H1 (cell line): ENCODE data around the gene LARP4B. TPM values are rescaled to one million over a fixed set of nuclear protein-coding genes. Genes with fewer than 3 reads are reported as not detected.

ENCODE experiments used
- CTCF ChIA-PET: fragments of 300-600 bp; sonication (Branson Sonifier 250); formaldehyde crosslinking; loops from one replicate; lab custom pipeline; 2021; ENCODE audit not compliant: partially characterized antibody; lab: Charles Lee
- POLR2A ChIA-PET: fragments of 300-600 bp; sonication (Branson Sonifier 250); formaldehyde crosslinking; loops from one replicate; lab custom pipeline; 2021; ENCODE audit warnings: inconsistent platforms; ENCODE audit not compliant: partially characterized antibody; lab: Charles Lee
- DNase-seq, 2 experiments: peaks; one replicate each; pipeline versions ENCODE4 v3.0.0 to v3.0.0-alpha.2; 2010 to 2022; ENCODE audit warnings: low spot score in 2 of 2, low read depth in 1 of 2, mixed read lengths in 1 of 2
- FAIRE-seq: peaks from 2 replicates; lab custom pipeline; 2011; peaks lifted over from hg19 to GRCh38; lab: Jason Lieb, UNC
- H2AFZ ChIP-seq: 2 replicates; pipeline ENCODE4 v1.8.1; 2012; ENCODE audit warnings: low read length, inconsistent platforms
- H2AK5ac ChIP-seq: 2 replicates; pipeline ENCODE4 v1.6.1; 2013; ENCODE audit warnings: low read depth, low read length
- H2BK120ac ChIP-seq: replicated peaks from 2 replicates; pipeline ENCODE3; 2013; ENCODE audit warnings: low read depth, low read length, inconsistent platforms
- H2BK12ac ChIP-seq: 2 replicates; pipeline ENCODE4 v1.6.1; 2013; ENCODE audit warnings: low read depth, low read length
- H2BK15ac ChIP-seq: 2 replicates; pipeline ENCODE4 v1.6.1; 2013; ENCODE audit warnings: low read length
- H2BK20ac ChIP-seq: 2 replicates; pipeline ENCODE4 v1.6.1; 2013; ENCODE audit warnings: low read length
- H2BK5ac ChIP-seq: 2 replicates; pipeline ENCODE4 v1.6.1; 2013; ENCODE audit warnings: low read depth, low read length
- H3K14ac ChIP-seq: 2 replicates; pipeline ENCODE4 v1.6.1; 2013; ENCODE audit warnings: inconsistent platforms; ENCODE audit not compliant: insufficient read length
- H3K18ac ChIP-seq: 2 replicates; pipeline ENCODE4 v1.6.1; 2013; ENCODE audit warnings: low read length; ENCODE audit errors: extremely low read depth
- H3K23ac ChIP-seq: 2 replicates; pipeline ENCODE4 v1.6.1; 2013; ENCODE audit warnings: inconsistent platforms; ENCODE audit not compliant: insufficient read length
- H3K23me2 ChIP-seq: 2 replicates; pipeline ENCODE4 v1.6.1; 2013; ENCODE audit warnings: low read depth, low read length
- H3K27ac ChIP-seq: 2 replicates; pipeline ENCODE4 v1.6.1; 2011; ENCODE audit warnings: low read depth, low read length, inconsistent platforms
- H3K27me3 ChIP-seq, 4 experiments: replicated peaks in 1 of 4; 1 replicate in 1 of 4; 2 replicates in 3 of 4; pipeline versions ENCODE4 v1.6.1 to v1.8.1; 2011 to 2013; ENCODE audit warnings: low read length in 3 of 4, mild to moderate bottlenecking in 3 of 4, inconsistent platforms in 2 of 4, mixed read lengths in 2 of 4, moderate library complexity in 1 of 4; ENCODE audit not compliant: control insufficient read depth in 3 of 4, insufficient read depth in 3 of 4; ENCODE audit errors: extremely low read depth in 1 of 4
- H3K36me3 ChIP-seq, 4 experiments: 2 replicates each; pipeline versions ENCODE4 v1.6.1 to v1.8.1; 2011 to 2013; ENCODE audit warnings: mild to moderate bottlenecking in 4 of 4, low read length in 3 of 4, moderate library complexity in 2 of 4, control low read depth in 1 of 4, inconsistent platforms in 1 of 4; ENCODE audit not compliant: insufficient read depth in 4 of 4, control insufficient read depth in 2 of 4
- H3K4ac ChIP-seq: replicated peaks from 2 replicates; pipeline ENCODE3; 2013; ENCODE audit warnings: low read length, low read depth, mixed read lengths, inconsistent platforms; ENCODE audit not compliant: insufficient read length
- H3K4me1 ChIP-seq, 4 experiments: replicated peaks in 1 of 4; 1 replicate in 1 of 4; 2 replicates in 3 of 4; pipeline versions ENCODE4 v1.6.1 to v1.8.1; 2011 to 2013; ENCODE audit warnings: low read length in 3 of 4, inconsistent platforms in 2 of 4, mixed read lengths in 1 of 4; ENCODE audit not compliant: insufficient read depth in 4 of 4, control insufficient read depth in 3 of 4
- H3K4me2 ChIP-seq, 2 experiments: 2 replicates each; pipeline versions ENCODE4 v1.6.1 to v1.8.1; 2011 to 2013; ENCODE audit warnings: low read depth in 2 of 2, low read length in 2 of 2, control low read depth in 1 of 2, inconsistent platforms in 1 of 2, mild to moderate bottlenecking in 1 of 2; ENCODE audit not compliant: insufficient read depth in 1 of 2
- H3K4me3 ChIP-seq, 4 experiments: fragments of 200-600, 300-600 bp in 1 of 4; sonication (generic), shearing (Covaris generic), sonication (Bioruptor Twin) in 1 of 4; 2 replicates each; pipeline versions ENCODE4 v1.5.1 to v1.8.1; 2011 to 2016; ENCODE audit warnings: low read length in 4 of 4, low read depth in 3 of 4, control low read depth in 2 of 4, inconsistent platforms in 2 of 4, mild to moderate bottlenecking in 2 of 4, mixed read lengths in 1 of 4, moderate library complexity in 1 of 4; ENCODE audit not compliant: insufficient read depth in 2 of 4; ENCODE audit errors: extremely low read depth in 1 of 4
- H3K56ac ChIP-seq: replicated peaks from 2 replicates; pipeline ENCODE3; 2013; ENCODE audit warnings: low read depth, mild to moderate bottlenecking, mixed read lengths, low read length, inconsistent platforms; ENCODE audit not compliant: insufficient read length
- H3K79me1 ChIP-seq: 2 replicates; pipeline ENCODE4 v1.6.1; 2013; ENCODE audit warnings: low read depth, low read length, control low read depth
- H3K79me2 ChIP-seq, 2 experiments: 2 replicates each; pipeline versions ENCODE4 v1.6.1 to v1.8.1; 2012 to 2013; ENCODE audit warnings: low read length in 2 of 2, mild to moderate bottlenecking in 2 of 2, inconsistent platforms in 1 of 2; ENCODE audit not compliant: insufficient read depth in 2 of 2, control insufficient read depth in 1 of 2
- H3K9ac ChIP-seq, 4 experiments: replicated peaks in 1 of 4; 1 replicate in 1 of 4; 2 replicates in 3 of 4; pipeline versions ENCODE4 v1.6.1 to v1.8.1; 2011 to 2013; ENCODE audit warnings: low read depth in 3 of 4, low read length in 3 of 4, control low read depth in 2 of 4, mild to moderate bottlenecking in 2 of 4, moderate library complexity in 2 of 4, inconsistent platforms in 1 of 4; ENCODE audit errors: extremely low read depth in 1 of 4
- H3K9me3 ChIP-seq, 2 experiments: 2 replicates each; pipeline versions ENCODE4 v1.6.1 to v1.8.1; 2012 to 2013; ENCODE audit warnings: mild to moderate bottlenecking in 2 of 2, moderate library complexity in 2 of 2, control low read depth in 1 of 2, inconsistent platforms in 1 of 2, low read depth in 1 of 2, low read length in 1 of 2, mixed read lengths in 1 of 2; ENCODE audit not compliant: insufficient read depth in 2 of 2
- H4K20me1 ChIP-seq, 2 experiments: replicated peaks in 1 of 2; 2 replicates each; pipeline versions ENCODE3 to v1.8.1; 2011 to 2013; ENCODE audit warnings: inconsistent platforms in 2 of 2, low read length in 2 of 2, mild to moderate bottlenecking in 1 of 2; ENCODE audit not compliant: insufficient read depth in 2 of 2, control insufficient read depth in 1 of 2
- H4K5ac ChIP-seq: 2 replicates; pipeline ENCODE4 v1.6.1; 2013; ENCODE audit warnings: low read length, low read depth, mixed read lengths, inconsistent platforms; ENCODE audit not compliant: insufficient read length
- H4K8ac ChIP-seq: 2 replicates; pipeline ENCODE4 v1.8.0; 2013; ENCODE audit warnings: mild to moderate bottlenecking, moderate library complexity, low read length, inconsistent platforms; ENCODE audit not compliant: insufficient read depth; ENCODE audit errors: extremely low read depth
- H4K91ac ChIP-seq: replicated peaks from 2 replicates; pipeline ENCODE3; 2013; ENCODE audit warnings: low read length, mixed read lengths, inconsistent platforms; ENCODE audit not compliant: insufficient read length
- ATF2 ChIP-seq: IDR thresholded peaks from 2 replicates; pipeline ENCODE4 v1.6.1; 2012; ENCODE audit warnings: low read length, inconsistent platforms
- EGR1 ChIP-seq: IDR thresholded peaks from 2 replicates; pipeline ENCODE4 v1.6.1; 2011; ENCODE audit warnings: low read depth, low read length, borderline replicate concordance
- EP300 ChIP-seq, 2 experiments: IDR thresholded peaks; 1 replicate in 1 of 2; 2 replicates in 1 of 2; pipeline ENCODE4 v1.6.1; 2011 to 2012; ENCODE audit warnings: low read depth in 2 of 2, low read length in 2 of 2, mild to moderate bottlenecking in 2 of 2, borderline replicate concordance in 1 of 2, inconsistent platforms in 1 of 2, moderate library complexity in 1 of 2
- KDM1A ChIP-seq: fragments of 200-600, 300-600 bp; sonication (generic); IDR thresholded peaks from 2 replicates; pipeline ENCODE4 v1.7.1; 2016; ENCODE audit warnings: mild to moderate bottlenecking, low read length, borderline replicate concordance
- MAX ChIP-seq: IDR thresholded peaks from 2 replicates; pipeline ENCODE4 v1.6.1; 2012; ENCODE audit warnings: inconsistent platforms
- NANOG ChIP-seq: IDR thresholded peaks from 2 replicates; pipeline ENCODE4 v1.6.1; 2011; ENCODE audit warnings: low read length, low read depth, mild to moderate bottlenecking, inconsistent platforms; ENCODE audit not compliant: insufficient read depth, poor library complexity, severe bottlenecking
- ZNF274 ChIP-seq: IDR thresholded peaks from 2 replicates; pipeline ENCODE4 v1.7.0; 2012; ENCODE audit warnings: low read length, borderline replicate concordance; ENCODE audit errors: extremely low read depth
- WGBS, 2 experiments: shearing (Covaris generic) in 1 of 2; methylation state at CpG; one replicate each; pipeline versions ENCODE4 v1.1.6 to v1.1.7; 2013 to 2015; ENCODE audit warnings: low lambda C conversion rate in 2 of 2, mixed read lengths in 2 of 2, inconsistent platforms in 1 of 2, low coverage in 1 of 2, missing lambda C conversion rate in 1 of 2; ENCODE audit not compliant: insufficient replicate concordance in 2 of 2, insufficient coverage in 1 of 2, insufficient read length in 1 of 2; ENCODE audit errors: extremely low coverage in 1 of 2, missing lambda C conversion rate in 1 of 2; 5-methylcytosine and 5-hydroxymethylcytosine counted together
- polyA plus RNA-seq, 7 experiments: library from polyadenylated mRNA; depleted of rRNA in 3 of 7; stranded (reverse) in 5 of 7; unstranded in 2 of 7; fragments of >200 nt in 5 of 7; fragments of 200-250 nt in 2 of 7; gene quantifications; 1 replicate in 5 of 7; 2 replicates in 1 of 7; 4 replicates in 1 of 7; pipeline versions ENCODE4 v1.2.1 to v1.2.3, GENCODE V29; 2011 to 2013; ENCODE audit warnings: missing spikeins in 2 of 7, mixed read lengths in 2 of 7
- total RNA-seq: library from RNA; stranded (reverse); fragmentation: NEBNext Ultra II Directional; extraction: Animal tissue kit (Norgen Biotek cat#: 25700); gene quantifications from 2 replicates; pipeline ENCODE4 v1.2.1, GENCODE V29; 2021

LARP4B gene
- total and polyA plus RNA-seq, 2 of the 8 experiments (the other 6 are each of a cell fraction or from before 2014, with no cell fraction given): 20.1 to 78.6 TPM

- Histone ChIP-seq H4K20me1 (peaks cover 0 to 9% of the 10 kb centered on the region in 2 experiments), H3K9me3 (no peaks in the 10 kb centered on the region), H2BK20ac (no peak overlapping the region), H2AK5ac (no peak overlapping the region), H3K27me3 (no peaks in the 10 kb centered on the region), H4K8ac (no peak overlapping the region), H3K4me3 (no peak overlapping the region), H3K27ac (no peak overlapping the region), H2AFZ (no peak overlapping the region), H3K4me1 (no peaks in the 10 kb centered on the region; a peak in 1 of 7 replicates), H3K79me1 (peaks cover 2% of the 10 kb centered on the region; the same call in 1 of the 2 replicates), H4K91ac (no peak overlapping the region), H2BK120ac (no peak overlapping the region), H3K14ac (no peak overlapping the region), H3K18ac (no peak overlapping the region), H4K5ac (no peak overlapping the region), H2BK5ac (no peak overlapping the region), H2BK12ac (no peak overlapping the region), H3K4me2 (no peak overlapping the region), H3K23ac (no peak overlapping the region), H2BK15ac (no peak overlapping the region), H3K23me2 (no peaks in the 10 kb centered on the region), H3K79me2 (no peaks in the 10 kb centered on the region), H3K9ac (no peak overlapping the region), H3K36me3 (peaks cover 33 to 75% (median 49%) of the 10 kb centered on the region in 4 experiments), H3K4ac (no peak overlapping the region), H3K56ac (no peak overlapping the region)
- 87% methylated on average over 6 of the region's 6 CpGs; no CpG with 5 or more reads in 1 of the 2 experiments for WGBS, 2 experiments
- ChIA-PET CTCF (interaction anchor here (0.6 to 1.0 kb wide), 4 partner anchors 19 to 256 kb away, joined by 3 to 5 read pairs (median 4); no protein-coding TSS in a partner anchor), POLR2A (interaction anchor here (0.8 kb wide), 1 partner anchor 11 kb away, joined by 4 read pairs; no protein-coding TSS in a partner anchor)
- FAIRE-seq (no peak), DNase-seq (no peak)
- TF ChIP-seq MAX (no peak), KDM1A (no peak), ATF2 (no peak), EGR1 (no peak), EP300 (IDR thresholded peaks at IDR 0.05; ENCODE audit: borderline replicate concordance in 1 of 2, low read depth in 2 of 2, low read length in 2 of 2) (no peak), ZNF274 (no peak), NANOG (no peak)
These were observed 118.2 kb downstream of the LARP4B start for GRCh38 chr10:813286-813685.
